ENCODE results near the gene STK39. TPM values are rescaled to one million over a fixed set of nuclear protein-coding genes. Genes with fewer than 3 reads are reported as not detected.

STK39 gene
- polyA plus RNA-seq, 1 donor (not counting 4 experiments of a cell fraction or from before 2014, with no cell fraction given) = 20.7 TPM

- no peaks in the 10 kb centered on the region for H4K20me1 ChIP-seq (ENCODE audit: control insufficient read depth, extremely low read depth, insufficient read depth, low read length)
- TF ChIP-seq CTCF (optimal IDR thresholded peaks at IDR 0.05 in 1 of 3, IDR thresholded peaks at IDR 0.05 in 1 of 3, conservative IDR thresholded peaks at IDR 0.05 in 1 of 3; ENCODE audit: extremely low read depth in 1 of 3, insufficient read depth in 2 of 3, low read length in 3 of 3) (no peak), EZH2 (IDR thresholded peaks at IDR 0.05; ENCODE audit: low read length) (no peak)
- no peak overlapping the region for H3K9ac ChIP-seq (ENCODE audit: control insufficient read depth, extremely low read depth, insufficient read depth, low read length)
- no peak for DNase-seq (ENCODE audit: low read depth, low spot score)
- H2AFZ ChIP-seq (ENCODE audit: control insufficient read depth, low read length) = no peak overlapping the region
- H3K79me2 ChIP-seq (ENCODE audit: control insufficient read depth, insufficient read depth, low read length) = peaks cover 2% of the 10 kb centered on the region
- no peak overlapping the region for H3K27ac ChIP-seq (ENCODE audit: control insufficient read depth, insufficient read depth, low read length)
- H3K4me2 ChIP-seq (ENCODE audit: control insufficient read depth, extremely low read depth, insufficient read depth, low read depth, low read length) = no peak overlapping the region
- H3K4me3 ChIP-seq (ENCODE audit: control insufficient read depth in 2 of 3, extremely low read depth in 1 of 3, insufficient read depth in 2 of 3, low read depth in 1 of 3, low read length in 3 of 3) = no peak overlapping the region
- H3K4me1 ChIP-seq (ENCODE audit: control insufficient read depth, extremely low read depth, insufficient read depth, low read length) = no peaks in the 10 kb centered on the region
- no peaks in the 10 kb centered on the region for H3K27me3 ChIP-seq (ENCODE audit: control insufficient read depth, extremely low read depth, insufficient read depth, low read length)
- no peaks in the 10 kb centered on the region for H3K36me3 ChIP-seq (ENCODE audit: control insufficient read depth in 2 of 2, extremely low read depth in 1 of 2, insufficient read depth in 2 of 2, low read length in 2 of 2)
- FAIRE-seq = no peak
- dilution Hi-C loops (cut with MboI; ENCODE audit: extremely low pct_ligation_motif_present, low sequenced_read_pairs) = no loop called here
- no peaks in the 10 kb centered on the region for H3K9me3 ChIP-seq (ENCODE audit: control insufficient read depth, low read depth, low read length)
- H3K9me1 ChIP-seq (ENCODE audit: control insufficient read depth, extremely low read depth, insufficient read depth, low read length) = no peaks in the 10 kb centered on the region
Measured at GRCh38 chr2:168224346-168224745, 23.0 kb downstream of the STK39 start.

- no peaks in the 10 kb centered on the region for H4K20me1 ChIP-seq (ENCODE audit: control insufficient read depth, extremely low read depth, insufficient read depth, low read length)
- dilution Hi-C loops (cut with MboI; ENCODE audit: extremely low pct_ligation_motif_present, low sequenced_read_pairs) = no loop called here
- H3K9me1 ChIP-seq (ENCODE audit: control insufficient read depth, extremely low read depth, insufficient read depth, low read length) = no peaks in the 10 kb centered on the region
- H3K9me3 ChIP-seq (ENCODE audit: control insufficient read depth, low read depth, low read length) = no peaks in the 10 kb centered on the region
- peaks cover 5% of the 10 kb centered on the region for H3K79me2 ChIP-seq (ENCODE audit: control insufficient read depth, insufficient read depth, low read length)
- no peak overlapping the region for H3K27ac ChIP-seq (ENCODE audit: control insufficient read depth, insufficient read depth, low read length)
- H2AFZ ChIP-seq (ENCODE audit: control insufficient read depth, low read length) = no peak overlapping the region
- no peak for DNase-seq (ENCODE audit: low read depth, low spot score)
- no peaks in the 10 kb centered on the region for H3K4me1 ChIP-seq (ENCODE audit: control insufficient read depth, extremely low read depth, insufficient read depth, low read length)
- H3K36me3 ChIP-seq (ENCODE audit: control insufficient read depth in 2 of 2, extremely low read depth in 1 of 2, insufficient read depth in 2 of 2, low read length in 2 of 2) = no peaks in the 10 kb centered on the region
- H3K4me2 ChIP-seq (ENCODE audit: control insufficient read depth, extremely low read depth, insufficient read depth, low read depth, low read length) = no peak overlapping the region
- TF ChIP-seq EZH2 (IDR thresholded peaks at IDR 0.05; ENCODE audit: low read length) = no peak
- no peak for TF ChIP-seq CTCF (optimal IDR thresholded peaks at IDR 0.05 in 1 of 3, IDR thresholded peaks at IDR 0.05 in 1 of 3, conservative IDR thresholded peaks at IDR 0.05 in 1 of 3; ENCODE audit: extremely low read depth in 1 of 3, insufficient read depth in 2 of 3, low read length in 3 of 3)
- FAIRE-seq = no peak
- no peak overlapping the region for H3K4me3 ChIP-seq (ENCODE audit: control insufficient read depth in 2 of 3, extremely low read depth in 1 of 3, insufficient read depth in 2 of 3, low read depth in 1 of 3, low read length in 3 of 3)
- H3K27me3 ChIP-seq (ENCODE audit: control insufficient read depth, extremely low read depth, insufficient read depth, low read length) = no peaks in the 10 kb centered on the region
- H3K9ac ChIP-seq (ENCODE audit: control insufficient read depth, extremely low read depth, insufficient read depth, low read length) = no peak overlapping the region
Measured at GRCh38 chr2:168222088-168222487, 25.3 kb downstream of the STK39 start.
